ENCODE results near the gene ATP2A1.

GRCh38 chr16:28918698-28919097 lies 40.4 kb downstream of the ATP2A1 start:
- no peak for TF ChIP-seq CTCF (IDR thresholded peaks at IDR 0.05; ENCODE audit: borderline replicate concordance, extremely low read depth, low read length, poor library complexity, severe bottlenecking)
- TF ChIP-seq EZH2 (IDR thresholded peaks at IDR 0.05; ENCODE audit: borderline replicate concordance, low read depth, low read length, severe bottlenecking): no peak
